PFSK-1 (cell line): ENCODE results near the gene SLC6A2.

Experiments used
- FOXP2 ChIP-seq: optimal IDR thresholded peaks from 2 replicates; pipeline ENCODE3; 2011; ENCODE audit warnings: borderline replicate concordance, control low read depth, inconsistent platforms; ENCODE audit not compliant: insufficient read depth; ENCODE audit errors: extremely low read length, extremely low read depth
- POLR2AphosphoS5 ChIP-seq: IDR thresholded peaks from 2 replicates; pipeline ENCODE4 v1.6.1; 2012; ENCODE audit warnings: low read depth, mild to moderate bottlenecking, control low read depth, low read length, moderate library complexity
- REST ChIP-seq, 2 experiments: IDR thresholded peaks; 2 replicates each; pipeline versions ENCODE4 v1.6.1 to v1.8.0; 2011 to 2012; ENCODE audit warnings: low read depth in 2 of 2, low read length in 2 of 2, control low read depth in 1 of 2, inconsistent platforms in 1 of 2, mild to moderate bottlenecking in 1 of 2, moderate library complexity in 1 of 2; ENCODE audit not compliant: insufficient read depth in 1 of 2
- TAF1 ChIP-seq: IDR thresholded peaks from 2 replicates; pipeline ENCODE4 v1.6.1; 2012; ENCODE audit warnings: low read length, control low read depth, borderline replicate concordance; ENCODE audit not compliant: insufficient read depth

GRCh38 chr16:55664786-55665407, 9.1 kb downstream of the SLC6A2 start:
- TF ChIP-seq POLR2AphosphoS5 (no peak), FOXP2 (no peak), TAF1 (no peak), REST (IDR thresholded peaks at IDR 0.05; ENCODE audit: insufficient read depth in 1 of 2, low read depth in 2 of 2, low read length in 2 of 2) (no peak)
